ENCODE measurements around the gene MT2A. TPM values are rescaled to one million over a fixed set of nuclear protein-coding genes. Genes with fewer than 3 reads are reported as not detected.

The MT2A gene
- total RNA-seq, 1 donor from 2014 or later = 34.0 TPM

DNA sequence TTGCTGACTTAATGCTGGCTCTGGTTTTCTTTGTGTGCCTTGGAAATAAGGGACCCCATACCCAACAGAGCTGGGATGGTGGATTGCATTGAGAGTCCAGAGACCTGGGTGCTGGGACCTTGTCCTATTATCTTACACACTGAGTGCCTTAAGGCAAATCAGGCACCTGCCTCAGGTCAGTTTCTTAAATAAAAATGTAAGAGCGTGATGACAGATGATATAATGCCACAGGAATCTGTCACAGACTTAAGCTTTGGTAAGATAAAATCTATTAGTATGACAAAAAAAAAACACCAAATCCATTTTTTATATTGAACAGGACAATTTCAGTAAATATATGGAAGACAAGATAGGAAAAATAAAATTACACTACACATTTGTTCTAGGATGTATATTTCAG is 31.7 kb downstream of the MT2A start:
- DNase-seq (ENCODE audit: low read depth) = no peak
- H3K36me3 ChIP-seq (ENCODE audit: control insufficient read depth, insufficient read depth, low read length) = no peaks in the 10 kb centered on the region
- peaks cover 17% of the 10 kb centered on the region for H3K27me3 ChIP-seq (ENCODE audit: control insufficient read depth, insufficient read depth, low read length)
- FAIRE-seq = no peak
- H3K4me3 ChIP-seq (ENCODE audit: low read depth, low read length) = no peak overlapping the region
- no peak for TF ChIP-seq CTCF (IDR thresholded peaks at IDR 0.05; ENCODE audit: insufficient read depth, low read length, severe bottlenecking)

DNA sequence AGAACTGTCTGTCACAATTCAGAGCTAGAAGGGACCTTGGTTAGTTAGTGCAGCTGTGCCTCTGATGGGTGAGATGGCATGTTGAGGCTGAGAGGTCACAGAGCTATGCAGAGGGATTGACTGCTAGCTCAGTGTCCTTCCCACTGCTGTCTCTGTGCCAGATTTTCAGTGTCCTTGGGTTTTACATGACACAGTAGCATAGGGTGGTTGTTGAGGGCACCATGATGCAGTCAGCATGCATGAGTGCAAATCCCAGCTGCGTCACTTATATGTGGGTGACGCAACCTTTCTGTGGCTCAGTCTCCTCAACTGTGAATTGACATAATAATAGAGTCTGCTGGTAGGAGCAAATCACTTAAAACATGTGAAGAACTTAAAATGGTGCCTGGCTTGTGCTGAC is 32.8 kb downstream of the MT2A start:
- H3K4me3 ChIP-seq (ENCODE audit: low read depth, low read length) = no peak overlapping the region
- H3K36me3 ChIP-seq (ENCODE audit: control insufficient read depth, insufficient read depth, low read length) = no peaks in the 10 kb centered on the region
- no peak for DNase-seq (ENCODE audit: low read depth)
- no peak for TF ChIP-seq CTCF (IDR thresholded peaks at IDR 0.05; ENCODE audit: insufficient read depth, low read length, severe bottlenecking)
- FAIRE-seq = no peak
- peaks cover 7% of the 10 kb centered on the region for H3K27me3 ChIP-seq (ENCODE audit: control insufficient read depth, insufficient read depth, low read length)

GRCh38 chr16:56643080-56643778 is 34.8 kb downstream of the MT2A start:
- Histone ChIP-seq H3K36me3 (ENCODE audit: control insufficient read depth, insufficient read depth, low read length) (no peaks in the 10 kb centered on the region), H3K4me3 (ENCODE audit: low read depth, low read length) (peak overlapping the region; percentile 15), H3K27me3 (ENCODE audit: control insufficient read depth, insufficient read depth, low read length) (no peaks in the 10 kb centered on the region)
- peak; percentile 64 for DNase-seq (ENCODE audit: low read depth)
- peak; percentile 61 for TF ChIP-seq CTCF (IDR thresholded peaks at IDR 0.05; ENCODE audit: insufficient read depth, low read length, severe bottlenecking)
- no peak for FAIRE-seq

- DNase-seq (ENCODE audit: low read depth) = no peak
- H3K36me3 ChIP-seq (ENCODE audit: control insufficient read depth, insufficient read depth, low read length) = no peaks in the 10 kb centered on the region
- no peak for TF ChIP-seq CTCF (IDR thresholded peaks at IDR 0.05; ENCODE audit: insufficient read depth, low read length, severe bottlenecking)
- no peak overlapping the region for H3K4me3 ChIP-seq (ENCODE audit: low read depth, low read length)
- FAIRE-seq = no peak
- H3K27me3 ChIP-seq (ENCODE audit: control insufficient read depth, insufficient read depth, low read length) = peaks cover 4% of the 10 kb centered on the region
Measured at GRCh38 chr16:56643833-56644232, 35.4 kb downstream of the MT2A start.

- FAIRE-seq = no peak
Measured at GRCh38 chr16:56645311-56645710, 36.9 kb downstream of the MT2A start.

More at GRCh38 chr16:56645311-56645710, 36.9 kb downstream of the MT2A start:
- no peak for TF ChIP-seq CTCF (IDR thresholded peaks at IDR 0.05; ENCODE audit: insufficient read depth, low read length, severe bottlenecking)
- peak; percentile 70 for DNase-seq (ENCODE audit: low read depth)
- no peak overlapping the region for H3K4me3 ChIP-seq (ENCODE audit: low read depth, low read length)
- peaks cover 5% of the 10 kb centered on the region for H3K27me3 ChIP-seq (ENCODE audit: control insufficient read depth, insufficient read depth, low read length)
- H3K36me3 ChIP-seq (ENCODE audit: control insufficient read depth, insufficient read depth, low read length) = no peaks in the 10 kb centered on the region

Data from bronchial epithelial cell (primary cell).